GM12891 (cell line): ENCODE results near the gene EPHA10.

ENCODE experiments used
- DNase-seq: peaks from one replicate; pipeline ENCODE4 v3.0.0; 2011; ENCODE audit warnings: low spot score; ENCODE audit not compliant: insufficient read length
- FAIRE-seq: peaks from 2 replicates; lab custom pipeline; 2011; peaks lifted over from hg19 to GRCh38; lab: Jason Lieb, UNC
- PAX5 ChIP-seq: IDR thresholded peaks from 2 replicates; pipeline ENCODE4 v1.6.1; 2011; ENCODE audit warnings: low read length, moderate library complexity, mild to moderate bottlenecking; ENCODE audit not compliant: insufficient read depth, severe bottlenecking
- POLR2A ChIP-seq: IDR thresholded peaks from 2 replicates; pipeline ENCODE4 v1.6.1; 2011; ENCODE audit warnings: low read depth, low read length, control low read depth
- POLR2AphosphoS5 ChIP-seq: IDR thresholded peaks from 2 replicates; pipeline ENCODE4 v1.6.1; 2011; ENCODE audit warnings: low read depth, low read length, control low read depth
- POU2F2 ChIP-seq: IDR thresholded peaks from 2 replicates; pipeline ENCODE4 v1.6.1; 2011; ENCODE audit warnings: low read depth, mild to moderate bottlenecking, control low read depth, low read length, moderate library complexity
- SPI1 ChIP-seq: IDR thresholded peaks from 2 replicates; pipeline ENCODE4 v1.6.1; 2011; ENCODE audit warnings: low read depth, low read length, control low read depth
- TAF1 ChIP-seq: IDR thresholded peaks from 2 replicates; pipeline ENCODE4 v1.6.1; 2011; ENCODE audit warnings: low read depth, low read length, control low read depth

The EPHA10 gene

DNA sequence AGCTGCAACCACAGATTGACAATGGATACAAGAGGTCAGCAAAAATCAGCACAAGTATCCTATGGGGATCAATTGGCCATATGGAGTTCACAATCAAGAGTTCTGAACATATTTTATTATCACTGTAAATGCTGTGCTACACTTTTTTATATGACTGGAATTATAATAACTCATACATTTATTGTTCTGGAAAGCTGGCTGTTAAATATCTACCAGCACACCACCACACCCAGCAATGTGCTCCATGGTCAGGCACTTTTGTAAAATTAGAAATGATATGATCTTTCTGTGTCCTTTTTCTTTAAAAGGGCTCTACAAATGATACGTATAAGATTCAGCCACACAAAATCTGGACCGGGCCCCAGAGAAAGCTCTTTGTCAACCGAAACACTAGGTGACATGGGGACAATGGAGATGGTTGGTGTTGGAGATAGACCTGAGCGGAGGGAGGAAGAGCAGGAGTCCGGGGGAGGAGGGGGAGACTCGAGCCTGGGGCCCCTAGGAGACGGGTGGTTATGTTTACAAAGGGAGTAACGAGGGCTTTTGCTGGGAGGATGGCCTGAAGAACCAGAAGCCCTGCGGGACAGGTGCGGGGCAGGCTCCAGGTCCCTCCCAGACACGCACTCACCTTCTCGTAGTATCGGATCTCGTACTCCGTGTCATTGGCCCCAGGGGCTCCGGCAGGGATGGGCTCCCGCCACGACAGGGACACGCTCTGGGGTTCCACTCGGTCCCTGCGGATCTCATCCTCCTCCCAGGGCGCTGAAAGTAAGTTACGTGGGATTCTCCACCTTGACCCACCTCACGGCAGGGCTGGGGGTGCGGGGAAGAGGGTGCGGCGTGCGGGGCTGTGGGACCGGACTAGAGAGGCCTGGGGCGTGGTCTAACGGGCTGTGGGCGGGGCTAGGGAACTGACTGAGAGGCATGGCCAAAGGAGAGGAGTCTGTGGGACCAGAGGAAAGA, 30.0 kb downstream of the EPHA10 start:
- FAIRE-seq, result no peak
- TF ChIP-seq POLR2A (no peak), TAF1 (no peak), SPI1 (no peak), POLR2AphosphoS5 (no peak), PAX5 (no peak), POU2F2 (no peak)

DNA sequence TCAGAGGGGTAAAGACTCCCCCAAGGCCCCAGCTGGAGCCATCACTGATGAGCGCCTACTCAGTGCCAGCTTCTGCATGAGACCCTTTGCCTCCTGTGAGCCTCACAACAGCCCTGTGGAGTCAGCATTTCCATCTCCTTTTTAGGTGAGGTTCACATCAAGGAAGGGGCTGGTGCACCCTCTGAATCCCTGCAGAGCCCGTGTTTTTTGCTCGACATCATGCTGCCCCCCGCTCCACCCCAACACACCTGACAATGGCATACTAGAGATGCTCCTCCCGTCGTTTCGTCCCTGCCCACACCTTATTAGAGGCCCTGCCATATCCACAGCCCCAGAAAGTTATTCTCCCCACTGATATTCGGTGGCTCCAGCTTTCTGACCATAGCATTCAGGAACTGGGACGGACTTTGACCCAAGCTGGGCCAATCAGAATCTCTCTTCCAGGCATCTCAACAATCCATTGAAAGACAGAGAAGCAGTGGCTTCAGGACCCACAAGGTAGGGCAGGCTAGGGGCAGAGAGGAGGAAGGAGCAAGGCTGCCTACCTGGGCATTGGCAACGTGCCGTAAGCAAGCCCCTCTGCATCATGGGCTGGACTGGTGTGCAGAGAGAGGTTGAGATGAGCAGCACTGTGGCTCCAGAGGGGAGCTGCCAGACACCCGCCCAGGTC, 32.7 kb downstream of the EPHA10 start:
- TF ChIP-seq TAF1, result no peak
- no peak for TF ChIP-seq POU2F2
- TF ChIP-seq POLR2AphosphoS5, result no peak
- no peak for TF ChIP-seq PAX5
- TF ChIP-seq POLR2A, result no peak
- no peak for TF ChIP-seq SPI1
- DNase-seq (no peak), FAIRE-seq (no peak)

More for the DNA sequence above, 30.0 kb downstream of the EPHA10 start:
- DNase-seq, result no peak

DNA sequence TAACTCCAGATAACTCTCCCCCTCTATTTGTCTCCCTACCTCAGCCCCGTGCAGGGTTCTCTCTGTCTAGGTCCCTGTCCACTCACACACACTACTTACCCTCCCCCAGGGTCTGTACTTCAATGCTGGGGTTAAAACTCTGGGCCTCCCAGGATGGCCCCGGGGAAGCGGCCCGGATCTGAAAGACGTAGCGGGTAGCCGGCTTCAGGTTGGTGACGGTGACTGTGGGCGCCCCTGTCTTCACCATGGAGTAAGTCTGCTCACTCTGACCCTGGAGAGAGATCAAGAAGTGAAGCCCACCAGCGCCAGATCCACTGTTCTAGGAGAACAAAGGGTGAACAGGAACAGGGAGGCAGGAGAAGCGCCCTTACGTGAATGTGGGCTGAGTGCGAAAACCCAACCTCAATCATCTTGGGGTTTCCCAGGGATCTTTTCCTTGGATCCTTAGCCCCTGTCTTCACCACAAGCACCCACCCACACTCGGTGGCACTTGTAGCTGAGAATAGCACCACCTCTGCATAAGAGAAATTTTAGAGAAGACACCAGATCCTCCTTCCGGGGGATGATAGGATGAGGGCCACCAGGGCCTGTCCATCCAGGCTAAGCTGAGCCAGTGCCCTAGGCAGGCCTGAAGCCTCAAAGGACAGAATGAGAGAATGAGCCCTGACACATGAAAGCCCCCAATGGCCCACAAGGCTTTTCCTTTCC, 33.5 kb downstream of the EPHA10 start:
- FAIRE-seq (no peak), DNase-seq (no peak)
- TF ChIP-seq PAX5, result no peak
- no peak for TF ChIP-seq TAF1

DNA sequence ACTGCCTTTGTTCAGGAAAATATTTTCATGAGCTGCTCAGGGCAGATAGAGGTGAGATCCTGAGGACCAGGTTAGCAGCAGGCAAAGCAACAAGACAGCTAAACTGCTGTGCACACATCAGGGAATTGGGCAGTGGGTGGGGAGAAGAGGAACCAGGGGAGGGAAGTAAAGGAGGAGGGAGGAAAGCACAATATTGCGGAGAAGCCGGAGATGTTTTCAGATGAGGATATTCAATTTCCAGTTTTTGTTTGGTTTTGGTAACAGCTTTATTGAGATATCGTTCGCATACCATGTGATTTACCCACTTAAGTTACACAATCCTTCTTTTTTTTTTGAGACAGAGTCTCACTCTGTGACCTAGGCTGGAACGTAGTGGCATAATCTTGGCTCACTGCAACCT, 34.5 kb downstream of the EPHA10 start:
- DNase-seq (no peak), FAIRE-seq (no peak)
- TF ChIP-seq POLR2AphosphoS5 (no peak), POLR2A (no peak), TAF1 (no peak), POU2F2 (no peak), PAX5 (no peak), SPI1 (no peak)

DNA sequence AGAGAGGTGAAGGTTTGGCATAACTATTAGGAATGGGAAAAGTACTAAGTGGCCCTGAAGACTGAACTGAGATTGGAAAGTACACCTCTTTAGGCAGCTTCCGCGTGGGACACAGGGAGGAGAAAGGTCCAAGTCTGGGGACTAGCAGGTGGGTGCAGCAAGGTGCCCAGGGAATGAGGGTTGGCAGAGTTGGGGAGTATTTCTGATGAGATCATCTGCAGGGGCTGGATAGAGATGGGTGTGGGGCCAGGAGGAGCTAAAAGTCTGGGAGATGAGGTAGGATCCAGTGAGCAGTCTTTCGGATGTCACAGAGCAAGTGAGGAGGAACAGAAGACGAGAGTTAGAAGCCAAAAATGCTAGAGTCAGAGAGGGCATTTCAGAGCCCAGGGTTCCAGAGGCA, 36.5 kb downstream of the EPHA10 start:
- no peak for TF ChIP-seq POLR2AphosphoS5
- no peak for TF ChIP-seq POU2F2
- no peak for TF ChIP-seq SPI1
- TF ChIP-seq PAX5, result no peak
- no peak for TF ChIP-seq TAF1
- TF ChIP-seq POLR2A, result no peak
- no peak for FAIRE-seq
- DNase-seq, result no peak

DNA sequence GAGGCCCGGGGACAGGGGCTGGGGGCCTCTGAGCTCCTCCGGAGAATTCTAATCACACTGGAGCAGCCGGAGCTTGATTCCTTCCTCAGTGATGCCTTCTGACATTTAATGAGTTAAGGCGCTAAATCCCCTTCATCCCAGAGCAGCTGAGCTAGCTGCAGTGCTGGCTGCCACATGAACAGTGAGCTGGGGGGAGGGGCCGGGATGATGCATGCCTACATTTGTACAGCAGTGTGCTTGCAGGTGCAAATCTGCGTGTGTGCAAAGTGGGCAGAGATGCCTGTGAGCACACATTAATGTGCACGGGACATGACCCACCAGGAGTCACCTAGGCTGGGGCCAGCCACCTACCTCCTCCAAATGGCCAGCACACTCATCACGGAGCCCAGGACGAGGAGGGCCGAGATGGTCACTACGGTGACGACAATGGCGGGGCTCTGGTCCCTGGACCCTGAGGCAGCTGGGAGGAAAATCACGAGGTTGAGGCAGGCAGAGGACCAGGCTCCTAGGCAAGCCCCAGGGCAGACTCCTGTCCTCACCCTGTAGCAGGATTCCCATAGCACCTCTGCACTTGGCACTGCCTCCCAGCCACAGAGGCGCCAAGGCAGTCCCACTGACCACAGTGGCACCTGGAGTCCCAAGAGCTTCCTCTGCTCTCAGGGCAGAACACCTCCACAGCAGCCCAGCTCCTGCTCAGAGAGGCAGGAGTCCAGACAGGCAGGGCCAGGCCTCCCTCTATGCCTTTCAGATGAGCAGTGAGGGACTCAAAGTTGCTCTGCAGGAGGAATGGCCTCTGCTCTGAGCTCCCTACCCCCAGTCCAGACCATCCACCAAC, 38.0 kb downstream of the EPHA10 start:
- no peak for TF ChIP-seq PAX5
- no peak for TF ChIP-seq POLR2A
- DNase-seq (no peak), FAIRE-seq (no peak)

DNA sequence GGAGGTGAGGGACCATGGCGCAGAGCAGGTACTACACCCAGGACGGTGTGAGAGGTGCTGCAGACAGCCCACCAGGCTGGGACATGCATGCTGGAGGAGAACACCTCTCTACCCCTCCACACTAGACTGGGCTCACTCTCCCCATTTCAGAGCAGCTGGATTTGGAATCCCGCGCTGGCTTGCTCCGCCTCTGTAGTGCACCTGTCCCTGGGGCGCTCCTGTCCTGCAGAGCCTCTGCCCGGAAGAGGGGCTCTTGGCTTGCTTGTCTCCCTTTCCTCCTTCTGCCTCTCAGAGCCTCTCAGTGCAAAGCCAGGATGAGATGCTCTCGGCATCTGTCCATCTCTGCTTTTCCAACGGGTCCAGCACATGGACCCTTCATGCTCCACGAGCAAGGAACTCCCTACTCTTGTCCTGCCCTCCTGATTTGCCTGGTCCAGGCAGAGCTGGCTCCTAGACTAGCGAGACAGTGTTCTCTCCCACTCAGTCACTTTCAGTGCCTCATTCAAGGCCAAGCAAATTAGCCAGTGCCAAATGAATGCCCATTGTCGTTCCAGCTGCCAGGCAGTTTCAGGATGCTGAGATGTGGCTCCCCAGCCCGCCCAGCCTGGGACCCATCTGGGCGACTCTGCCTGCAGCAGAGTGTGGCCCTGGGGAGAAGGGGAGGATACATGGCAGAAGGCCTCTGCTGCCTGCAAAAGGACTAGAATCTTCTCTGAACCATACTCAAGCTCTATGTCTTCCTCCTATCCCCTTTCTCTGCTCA, 38.9 kb downstream of the EPHA10 start:
- FAIRE-seq, result no peak
- TF ChIP-seq PAX5, result no peak
- TF ChIP-seq POU2F2, result no peak
- TF ChIP-seq SPI1, result no peak
- TF ChIP-seq POLR2A, result no peak
- no peak for DNase-seq

DNA sequence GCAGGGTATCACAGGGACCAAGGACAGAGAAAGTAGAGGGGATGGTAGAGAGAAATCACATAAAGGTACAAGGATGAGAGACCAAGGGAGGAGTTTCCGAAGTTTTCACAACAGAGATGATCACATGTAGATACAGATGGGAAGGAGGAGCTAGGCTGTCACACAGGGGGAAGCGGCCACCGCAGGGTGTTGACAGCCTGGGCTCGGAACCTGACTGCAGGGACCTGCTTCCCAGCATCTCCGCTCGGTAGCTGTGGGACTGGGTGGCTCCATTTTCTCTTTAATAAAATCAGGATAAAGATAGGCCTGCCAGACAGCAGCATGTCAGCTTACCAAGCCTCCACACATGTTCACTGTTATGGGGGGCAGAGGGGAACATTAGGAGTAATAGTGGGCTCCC, 40.3 kb downstream of the EPHA10 start:
- DNase-seq, result no peak
- no peak for FAIRE-seq
- TF ChIP-seq TAF1, result no peak
- no peak for TF ChIP-seq POLR2AphosphoS5
- no peak for TF ChIP-seq PAX5
- no peak for TF ChIP-seq SPI1
- no peak for TF ChIP-seq POU2F2
- TF ChIP-seq POLR2A, result no peak
